IPS DF 4.7 (cell line): Measurements from ENCODE around the gene HERC3.
"Not testable (repeated sequence)": the region's sequence is repeated elsewhere in the genome, so short reads cannot be mapped to it uniquely, and the experiment has no call there.

Experiments used
- DNase-seq: peaks from one replicate; pipeline ENCODE4 v3.0.0-alpha.2; 2013; ENCODE audit warnings: low spot score; ENCODE audit errors: extremely low read depth

HERC3 gene

DNA sequence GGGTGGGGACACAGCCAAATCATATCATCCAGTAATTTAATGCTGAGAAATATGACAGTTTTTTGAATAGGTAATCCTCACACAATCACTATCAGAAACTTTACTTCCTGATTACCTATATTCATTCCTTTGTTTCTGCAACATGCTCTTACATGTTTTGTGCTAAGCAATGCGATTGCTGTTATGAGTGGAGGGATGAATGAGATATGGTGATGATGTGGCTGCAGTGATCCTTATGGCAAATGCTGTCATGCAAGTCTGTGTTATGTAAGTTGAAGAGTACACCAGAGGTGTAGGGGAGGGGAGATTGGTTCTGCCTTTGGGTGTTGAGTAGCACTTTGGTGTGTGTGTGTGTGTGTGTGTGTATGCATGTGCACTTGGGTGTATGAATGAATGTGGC is 14.6 kb downstream of the HERC3 start:
- no peak for DNase-seq

DNA sequence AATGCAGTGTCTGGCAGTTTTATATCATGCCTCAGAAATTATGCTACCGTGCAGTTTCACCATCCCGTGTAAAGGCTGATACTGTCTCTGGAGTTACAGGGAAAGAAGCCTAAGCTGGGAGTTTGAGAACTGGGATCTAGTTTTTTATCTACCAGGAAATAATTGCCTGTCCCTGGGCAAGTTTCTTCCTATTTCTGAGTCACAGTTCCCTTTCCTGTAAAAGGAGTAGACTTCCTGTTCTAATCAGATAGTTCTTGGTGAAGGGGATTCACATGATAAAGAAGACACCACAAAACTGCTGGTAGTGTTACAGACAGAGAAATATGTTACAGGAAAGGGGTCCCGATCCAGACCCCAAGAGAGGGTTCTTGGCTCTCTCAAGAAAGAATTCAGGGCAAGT is 17.1 kb downstream of the HERC3 start:
- no peak for DNase-seq

DNA sequence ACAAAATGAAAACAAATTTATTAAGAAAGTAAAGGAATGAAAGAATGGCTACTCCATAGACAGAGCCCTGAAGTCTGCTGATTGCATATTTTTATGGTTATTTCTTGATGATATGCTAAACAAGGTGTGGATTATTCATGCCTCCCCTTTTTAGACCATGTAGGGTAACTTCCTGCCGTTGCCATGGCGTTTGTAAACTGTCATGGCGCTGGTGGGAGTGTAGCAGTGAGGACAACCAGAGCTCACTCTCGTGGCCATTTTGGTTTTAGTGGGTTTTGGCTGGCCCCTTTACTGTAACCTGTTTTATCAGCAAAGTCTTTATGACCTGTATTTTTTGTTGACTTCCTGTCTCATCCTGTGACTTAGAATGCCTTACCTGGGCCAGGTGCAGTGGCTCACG is 17.5 kb downstream of the HERC3 start:
- not testable (repeated sequence) for DNase-seq

DNA sequence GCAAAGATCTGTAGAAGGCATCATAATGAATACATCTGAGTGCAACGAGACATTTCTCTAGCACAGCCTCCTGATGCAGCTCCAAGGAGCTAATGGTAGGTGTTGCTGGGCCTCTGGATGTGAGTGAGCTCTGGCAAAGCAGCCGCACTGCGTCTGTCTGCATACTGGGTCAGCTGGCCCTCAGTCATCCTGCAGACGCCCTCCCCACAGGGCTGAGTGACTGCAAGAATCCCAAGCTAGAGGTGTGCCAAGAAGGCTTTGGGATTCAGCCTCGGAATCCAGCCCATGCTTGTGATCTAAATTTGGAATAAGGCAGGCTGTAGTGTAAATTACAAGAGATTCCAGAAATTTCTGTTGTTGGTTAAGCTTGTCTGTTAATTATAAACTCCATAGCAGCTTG is 18.5 kb downstream of the HERC3 start:
- no peak for DNase-seq

DNA sequence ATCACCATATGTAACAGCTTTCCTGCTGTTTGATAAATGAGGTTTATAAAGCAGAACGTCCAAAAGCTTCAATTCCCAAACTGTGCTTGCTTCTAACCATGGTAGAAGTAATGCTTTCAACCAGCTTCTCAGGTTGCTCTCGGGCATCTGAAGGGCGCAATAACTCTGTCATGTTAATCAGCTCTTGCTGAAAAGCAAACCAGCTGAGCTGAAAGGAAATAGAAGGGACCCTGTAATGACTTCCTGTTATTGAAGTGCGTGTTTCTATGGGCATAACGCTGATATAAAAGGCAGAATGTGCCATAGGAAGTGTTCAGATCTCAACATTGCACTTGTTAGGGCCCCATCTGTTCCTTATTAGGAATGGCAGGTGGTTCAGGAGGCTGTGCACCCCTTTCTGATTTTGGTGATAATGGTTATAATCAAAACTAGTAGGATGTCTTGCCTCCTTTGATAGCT is 21.2 kb downstream of the HERC3 start:
- no peak for DNase-seq

DNA sequence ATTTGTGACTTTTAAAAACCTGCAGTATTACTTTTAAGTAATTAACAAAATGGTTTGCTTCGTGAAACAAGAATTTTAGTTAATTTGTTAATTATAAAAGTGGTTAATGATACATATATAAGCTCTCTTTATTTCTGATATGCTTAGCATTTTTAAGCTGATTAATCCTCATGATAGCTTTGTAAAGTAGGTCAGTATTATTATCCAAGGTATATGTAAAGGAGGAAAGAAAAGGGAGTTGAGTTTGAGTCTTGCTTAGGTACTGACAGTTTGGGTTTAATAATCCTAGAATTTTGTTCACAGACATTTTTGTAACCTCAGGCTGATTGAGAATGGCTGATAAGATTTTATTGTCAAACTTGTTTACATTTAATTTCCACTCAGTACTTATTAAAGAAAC is 21.8 kb downstream of the HERC3 start:
- DNase-seq, result no peak

DNA sequence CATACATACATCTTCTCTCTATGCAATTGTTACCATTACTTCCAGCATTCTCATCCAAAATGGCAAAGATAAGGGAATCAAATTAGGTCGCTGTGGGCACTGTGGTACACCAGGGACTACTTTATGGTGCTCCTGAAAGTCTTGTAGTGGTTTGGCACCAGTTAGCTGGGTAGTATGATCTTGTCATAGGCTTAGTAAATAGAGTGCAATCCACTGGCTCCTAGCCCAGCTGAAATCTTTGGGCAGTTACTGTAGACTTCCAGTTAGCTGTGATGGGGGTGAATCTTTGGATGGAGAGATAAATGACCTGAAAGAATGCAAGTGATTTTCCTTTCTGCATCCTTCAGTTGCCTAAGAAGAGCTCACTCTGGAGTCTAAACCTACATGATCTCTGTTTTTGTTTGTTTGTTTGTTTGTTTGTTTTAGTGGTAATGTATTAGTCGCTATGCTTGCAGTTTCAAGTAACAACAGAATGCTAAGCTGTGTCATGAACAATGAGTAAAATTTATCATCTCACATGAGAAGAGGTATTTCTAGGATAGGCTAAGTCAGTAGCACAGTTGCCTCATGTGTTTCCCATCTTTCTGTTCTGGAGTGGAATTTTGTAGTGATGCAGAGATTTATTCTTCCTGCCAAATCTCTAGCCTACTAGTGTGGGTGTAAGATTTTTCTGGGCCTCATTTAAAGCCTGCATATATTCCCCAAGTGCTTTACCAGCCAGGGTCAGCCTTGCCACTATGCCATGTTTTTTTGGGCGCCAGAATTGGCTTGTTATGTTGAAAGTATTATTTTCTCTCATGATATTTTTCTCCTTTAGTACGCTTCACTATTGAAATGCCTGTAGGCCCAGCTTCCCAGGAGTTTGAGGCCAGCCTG is 24.2 kb downstream of the HERC3 start:
- DNase-seq, result no peak

DNA sequence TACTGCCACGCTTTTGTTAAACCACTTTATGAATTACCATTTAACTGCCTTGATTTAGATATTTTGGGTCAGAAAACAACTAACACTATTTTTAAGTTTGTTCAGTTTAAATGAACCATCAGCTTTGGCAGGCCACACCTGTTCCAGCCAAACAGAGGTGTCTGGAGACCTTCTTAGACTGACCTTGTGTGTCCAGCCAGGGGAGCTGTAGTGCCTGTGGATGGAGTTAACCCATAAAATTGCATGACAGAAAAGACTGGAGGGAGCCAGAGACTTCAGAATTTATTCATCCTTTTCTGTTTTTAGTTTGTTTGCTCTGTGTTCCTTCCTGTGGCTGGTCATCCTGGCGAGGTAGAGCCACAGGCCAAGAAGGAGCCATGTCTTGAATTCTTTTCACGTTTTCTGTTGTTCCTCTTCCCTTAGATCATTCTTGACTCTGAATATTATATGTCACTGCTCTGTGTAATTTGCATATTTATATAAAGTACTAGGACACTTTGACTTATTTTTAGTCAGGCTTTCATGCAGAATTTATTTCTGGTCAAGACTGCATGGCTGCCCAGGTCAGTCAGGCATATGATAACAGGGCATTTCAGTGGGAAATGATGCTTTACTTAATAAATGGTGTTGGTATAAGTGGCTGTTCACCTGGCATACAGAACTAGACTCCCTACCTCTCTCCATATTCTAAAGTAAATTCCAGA is 26.7 kb downstream of the HERC3 start:
- no peak for DNase-seq

DNA sequence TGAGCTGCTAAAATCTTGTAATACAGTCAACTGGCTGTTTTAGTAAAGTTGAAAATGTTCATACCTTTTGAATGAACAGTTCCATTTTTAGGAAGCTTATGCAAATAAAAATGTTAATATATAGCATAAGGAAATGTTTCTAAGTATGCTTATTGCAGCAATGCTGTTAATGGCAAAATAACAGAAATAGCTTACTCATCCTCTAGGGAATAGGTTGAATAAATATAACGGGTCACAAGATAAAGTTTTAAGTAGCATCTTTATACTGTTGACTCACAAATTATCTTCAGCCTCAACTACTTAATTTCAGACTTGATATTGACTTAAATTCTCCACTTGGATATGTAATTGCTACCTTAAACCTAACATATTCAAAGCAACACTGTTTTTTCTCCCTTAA is 27.7 kb downstream of the HERC3 start:
- no peak for DNase-seq

DNA sequence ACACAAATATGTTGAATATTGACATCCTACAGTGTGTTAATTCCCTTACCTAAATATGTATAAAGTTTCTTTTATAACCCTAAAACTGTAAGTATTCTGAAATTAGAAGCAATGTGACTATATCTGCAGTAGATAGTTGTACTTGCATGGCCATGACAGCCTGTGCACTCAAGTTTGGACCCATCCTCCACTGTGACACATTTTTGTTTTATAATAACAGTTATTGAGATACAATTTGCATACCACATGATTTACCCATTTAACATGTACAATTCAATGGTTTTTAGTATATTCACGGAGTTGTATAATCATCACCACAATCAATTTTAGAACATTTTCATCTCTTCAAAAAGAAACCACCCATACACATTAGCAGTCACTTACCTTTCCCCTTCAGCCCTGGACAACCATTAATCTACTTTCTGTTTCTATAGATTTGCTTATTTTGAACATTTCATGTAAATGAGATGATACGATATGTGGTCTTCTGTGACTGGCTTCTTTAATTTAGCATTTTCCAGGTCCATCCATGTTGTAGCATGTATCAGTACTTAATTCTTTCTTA is 29.6 kb downstream of the HERC3 start:
- no peak for DNase-seq

DNA sequence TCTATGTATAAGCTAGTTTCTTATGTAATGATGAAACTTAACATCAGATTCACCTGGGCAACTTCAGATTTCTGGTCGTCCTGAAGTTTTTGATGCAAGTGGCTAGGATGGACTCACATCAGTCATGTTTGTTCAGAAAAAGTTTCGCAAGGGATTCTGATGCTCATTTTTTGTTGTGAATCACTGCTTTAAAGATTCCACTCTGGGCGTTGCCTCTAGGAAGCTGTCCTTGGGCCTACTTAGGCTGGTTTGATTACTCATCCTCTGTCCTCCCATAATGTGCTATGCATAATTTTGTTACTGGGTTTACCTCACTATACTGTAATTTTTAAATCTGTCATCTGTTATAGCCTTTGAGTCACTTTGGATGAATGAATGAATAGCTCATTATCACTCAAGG is 30.8 kb downstream of the HERC3 start:
- no peak for DNase-seq

DNA sequence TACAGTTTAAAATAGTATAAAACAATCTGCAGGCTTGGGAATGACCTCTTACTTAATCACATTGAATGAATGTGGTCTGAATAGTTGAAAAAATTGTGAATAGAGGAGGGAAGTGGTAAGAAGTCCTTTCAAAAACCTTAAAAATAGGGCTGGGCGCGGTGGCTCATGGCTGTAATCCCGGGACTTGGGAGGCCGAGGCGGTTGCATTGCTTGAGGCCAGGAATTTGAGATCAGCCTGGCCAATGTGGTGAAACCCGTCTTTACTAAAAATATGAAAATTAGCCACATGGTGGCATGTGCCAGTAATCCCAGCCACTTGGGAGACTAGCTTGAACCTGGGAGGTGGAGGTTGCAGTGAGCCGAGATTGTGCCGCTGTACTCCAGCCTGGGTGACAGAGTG is 36.5 kb downstream of the HERC3 start:
- no peak for DNase-seq

DNA sequence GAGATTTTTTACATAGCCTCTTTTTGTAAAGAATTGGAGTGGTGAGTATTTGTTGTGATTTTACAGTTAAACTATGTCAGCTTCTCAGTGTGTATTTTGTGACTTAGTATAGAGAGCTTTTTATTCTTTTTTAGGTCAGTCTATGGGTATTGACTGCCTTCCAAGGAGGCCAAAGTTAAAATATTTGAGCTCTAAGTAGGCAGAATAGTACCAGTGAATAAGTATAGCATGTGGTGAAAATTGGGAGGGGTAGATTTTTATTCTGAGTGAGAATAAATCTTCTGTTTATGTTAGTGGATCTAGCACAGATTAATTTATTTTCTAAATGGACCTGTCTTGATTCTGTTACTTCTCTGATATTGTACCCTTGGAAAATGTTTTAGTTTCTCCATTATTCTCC is 37.5 kb downstream of the HERC3 start:
- DNase-seq, result no peak

DNA sequence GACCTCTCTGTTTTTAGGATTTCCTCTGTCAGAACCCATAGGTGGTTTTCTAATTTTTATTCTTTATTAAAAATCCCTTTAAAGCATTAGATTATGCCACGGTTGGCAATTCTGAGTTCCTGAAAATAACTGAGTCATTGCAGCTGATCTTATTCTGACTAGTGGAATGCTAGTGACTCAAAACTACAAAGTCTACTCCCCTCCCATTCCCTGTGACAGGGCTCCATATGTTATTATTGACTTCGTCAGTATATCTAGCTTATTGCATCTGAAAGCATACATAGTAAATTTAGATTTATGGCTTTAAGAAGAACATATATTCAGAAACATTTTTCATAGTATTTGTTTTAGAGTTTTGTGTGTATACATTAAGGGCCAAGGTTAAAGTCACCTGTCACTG is 38.5 kb downstream of the HERC3 start:
- DNase-seq, result no peak

DNA sequence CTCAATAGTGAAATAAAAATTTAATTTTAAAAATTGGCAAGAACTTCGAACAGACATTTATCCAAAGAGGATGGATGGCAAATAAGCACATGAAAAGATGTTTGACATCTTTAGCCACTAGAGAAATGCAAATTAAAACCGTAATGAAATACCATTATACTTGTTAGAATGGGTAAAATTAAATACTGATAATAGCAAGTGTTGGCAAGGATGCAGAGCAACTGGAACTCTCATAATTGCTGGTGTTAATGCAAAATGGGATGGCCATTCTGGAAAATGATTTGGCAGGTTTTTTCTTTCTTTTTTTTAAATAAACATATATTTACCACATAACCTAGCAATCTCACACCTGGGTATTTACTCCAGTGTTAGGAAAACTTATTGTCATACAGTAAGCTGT is 51.7 kb downstream of the HERC3 start:
- DNase-seq, result no peak

DNA sequence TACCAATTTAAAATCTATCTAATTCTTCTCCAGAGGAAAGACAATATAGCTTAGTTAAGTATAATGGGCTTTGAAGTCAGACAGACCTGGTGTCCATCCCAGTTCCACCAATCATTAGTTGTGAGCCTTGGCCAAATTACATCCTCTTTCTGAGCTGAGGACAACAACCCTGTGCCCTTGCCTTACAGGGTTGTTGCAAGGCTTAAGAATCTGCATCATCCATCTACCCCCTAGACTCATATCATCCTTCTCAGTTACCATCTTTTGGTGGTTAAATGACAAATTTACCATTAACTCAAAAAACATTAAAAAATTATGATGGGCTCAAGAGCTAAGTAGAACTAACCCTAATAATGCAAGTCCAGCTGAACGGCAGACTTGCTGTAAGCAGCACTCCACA is 53.7 kb downstream of the HERC3 start:
- no peak for DNase-seq

DNA sequence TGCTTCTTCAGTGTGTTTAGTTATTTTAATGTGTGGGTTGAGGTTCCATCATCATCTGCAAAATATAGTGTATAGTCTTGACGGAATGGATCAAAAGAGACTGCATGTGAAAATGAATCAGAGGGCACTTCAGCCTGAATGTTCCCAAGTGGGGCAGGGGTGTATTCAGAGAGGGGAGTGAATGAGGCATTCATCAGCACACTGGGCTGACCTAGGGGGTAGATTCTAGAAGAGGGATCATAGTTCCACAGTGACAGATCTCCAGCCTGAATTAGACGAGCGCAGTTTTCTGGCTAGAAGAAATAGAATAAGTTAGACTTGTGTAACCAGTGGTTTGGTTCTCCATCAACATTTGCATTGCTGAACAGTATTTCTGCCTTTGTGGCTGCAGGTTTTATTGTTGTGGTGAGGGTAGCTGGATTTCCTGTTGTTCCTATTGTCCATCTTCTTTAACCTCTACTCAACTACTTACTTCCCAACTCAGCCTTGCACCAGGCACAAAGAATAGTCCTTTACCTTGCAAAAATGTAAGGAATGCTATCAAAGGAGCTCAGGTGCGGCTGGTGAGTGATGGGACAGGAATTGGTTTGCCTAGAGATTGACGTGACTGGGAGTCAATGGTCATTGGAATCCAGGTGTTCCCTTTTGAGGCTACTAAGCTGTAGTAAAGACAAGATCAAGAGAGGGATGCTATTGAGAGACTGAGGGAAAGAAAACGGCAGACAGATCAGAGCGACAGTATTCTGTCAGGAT is 54.4 kb downstream of the HERC3 start:
- DNase-seq, result peak; percentile 68

DNA sequence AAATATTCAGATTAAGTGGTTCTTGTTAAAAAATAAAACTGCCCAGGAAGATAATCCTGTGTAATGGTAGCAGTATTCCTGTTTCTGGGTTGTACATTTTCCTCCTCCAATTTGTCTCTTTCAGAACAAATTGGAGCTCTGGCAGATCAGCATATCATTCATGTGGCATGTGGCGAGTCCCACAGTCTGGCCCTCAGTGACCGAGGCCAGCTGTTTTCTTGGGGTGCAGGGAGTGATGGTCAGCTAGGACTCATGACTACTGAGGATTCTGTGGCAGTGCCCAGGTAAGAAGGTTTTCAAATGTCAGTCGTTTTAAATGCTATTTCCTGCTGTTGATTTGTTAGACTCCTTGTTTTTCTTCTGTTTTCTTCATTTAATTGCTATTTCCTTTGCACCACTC is 57.4 kb downstream of the HERC3 start:
- DNase-seq, result no peak

DNA sequence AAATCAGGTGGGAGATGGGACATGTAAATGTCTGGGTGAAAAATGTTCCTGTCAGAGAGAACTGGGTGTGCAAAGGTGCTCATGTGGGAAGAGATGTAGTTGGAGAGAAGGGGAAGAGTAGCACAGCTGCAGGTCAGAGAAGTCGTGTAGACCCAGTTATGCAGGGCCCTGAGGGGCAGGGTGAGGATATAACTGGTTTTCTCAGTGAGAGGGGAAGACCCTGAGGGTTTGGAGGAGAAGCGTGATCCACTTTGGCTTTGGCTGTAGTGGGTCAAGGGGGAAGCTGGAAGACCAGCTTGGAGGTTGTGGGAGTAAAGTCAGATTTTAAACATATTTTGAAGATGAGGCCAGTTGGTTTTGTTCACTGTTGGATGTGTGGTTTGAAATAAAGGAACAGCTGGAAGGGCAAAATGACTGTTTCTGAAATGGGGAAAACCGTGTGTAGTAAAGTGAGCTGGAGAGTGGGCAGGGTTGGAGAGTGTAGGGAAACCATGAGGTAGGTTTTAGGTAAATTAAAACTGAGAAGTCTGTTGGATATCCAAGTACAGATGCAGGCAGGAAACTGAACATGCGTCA is 61.2 kb downstream of the HERC3 start:
- DNase-seq, result no peak

DNA sequence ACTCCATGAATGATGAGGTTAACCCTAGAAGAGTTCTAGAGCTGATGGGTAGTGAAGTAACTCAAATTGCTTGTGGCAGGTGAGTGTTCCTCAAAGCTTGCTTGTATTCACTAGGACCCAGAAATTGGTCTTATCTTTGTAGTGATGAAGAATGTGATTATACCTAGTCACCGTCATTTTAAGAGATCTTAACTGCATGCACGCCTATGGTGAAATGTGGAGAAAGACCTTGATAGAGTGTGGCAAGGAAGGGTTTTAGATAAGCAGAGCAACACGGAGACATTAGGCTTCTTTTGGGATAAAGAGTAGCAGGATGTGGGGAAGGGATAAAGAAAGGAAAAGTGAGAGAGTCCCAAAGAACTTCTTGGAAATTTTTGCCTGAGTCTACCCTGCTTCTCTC is 62.9 kb downstream of the HERC3 start:
- no peak for DNase-seq
